K562 (cell line): Measurements from ENCODE around the gene NAPA. TPM values are rescaled to one million over a fixed set of nuclear protein-coding genes. Genes with fewer than 3 reads are reported as not detected.

Source experiments
- polyA plus RNA-seq, 8 experiments: library from polyadenylated mRNA; depleted of rRNA in 4 of 8; stranded (reverse) in 5 of 8; unstranded in 3 of 8; fragments of >200 nt; fragmentation: Nextera tagmentation in 2 of 8; fragmentation: Illumina TruSeq in 1 of 8; extraction: Ambion mirVana in 2 of 8; extraction: Trizol in 1 of 8; gene quantifications; 2 replicates each; pipeline versions ENCODE4 v1.2.1 to v1.2.3, GENCODE V29; 2011 to 2014; ENCODE audit warnings: inconsistent platforms in 1 of 8, missing spikeins in 1 of 8
- total RNA-seq, 7 experiments: library from RNA; depleted of rRNA in 6 of 7; stranded (reverse); fragments of >200 nt in 6 of 7; fragmentation: Illumina TruSeq in 2 of 7; extraction: Trizol in 2 of 7; gene quantifications; 2 replicates each; pipeline versions ENCODE4 v1.2.1 to v1.2.3, GENCODE V29; 2011 to 2021; ENCODE audit warnings: low replicate concordance in 1 of 7
- TF ChIP-seq, protein P1 (sequence below): fragments of 450-650 bp; IDR thresholded peaks from 2 replicates; pipeline ENCODE4 v1.6.1; 2016; ENCODE audit warnings: mild to moderate bottlenecking, moderate library complexity
- TF ChIP-seq, protein P2 (sequence below), 2 experiments: fragments of 450-650 bp; formaldehyde crosslinking in 1 of 2; IDR thresholded peaks; 2 replicates each; pipeline versions ENCODE4 v1.4.0 to v1.6.1; 2014 to 2020; ENCODE audit warnings: mild to moderate bottlenecking in 2 of 2, borderline replicate concordance in 1 of 2, low read depth in 1 of 2
- TF ChIP-seq, protein P3 (sequence below): sonication (generic); formaldehyde crosslinking; IDR thresholded peaks from 2 replicates; pipeline ENCODE4 v1.8.0; 2022; ENCODE audit warnings: missing genetic modification reagents, mild to moderate bottlenecking, borderline replicate concordance

Gene NAPA
- total and polyA plus RNA-seq, 9 of the 15 experiments (the other 6 are each of a cell fraction or from before 2014, with no cell fraction given), result 5.4 to 98.6 (median 77.5) TPM

DNA sequence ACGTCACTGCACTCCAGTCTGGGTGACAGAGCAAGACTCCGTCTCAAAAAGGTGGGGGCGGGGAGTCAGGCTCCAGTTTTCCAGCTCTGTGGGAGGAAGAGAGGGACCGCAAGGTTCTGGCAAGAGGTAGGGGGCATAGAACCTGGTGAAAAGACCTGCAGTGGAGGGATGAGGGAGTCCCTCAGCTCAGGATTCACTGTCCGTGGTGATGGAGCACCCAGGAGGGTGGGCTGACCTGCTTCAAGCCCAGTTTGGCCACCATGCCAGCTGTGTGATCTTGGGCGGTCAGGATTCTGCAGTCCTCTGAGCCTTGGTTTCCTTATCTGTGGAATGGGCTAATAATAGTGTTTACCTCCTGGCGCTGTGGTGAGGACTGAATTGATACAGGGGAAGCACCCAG, 64.4 kb downstream of the NAPA start (continued):
- TF ChIP-seq, protein P1, sequence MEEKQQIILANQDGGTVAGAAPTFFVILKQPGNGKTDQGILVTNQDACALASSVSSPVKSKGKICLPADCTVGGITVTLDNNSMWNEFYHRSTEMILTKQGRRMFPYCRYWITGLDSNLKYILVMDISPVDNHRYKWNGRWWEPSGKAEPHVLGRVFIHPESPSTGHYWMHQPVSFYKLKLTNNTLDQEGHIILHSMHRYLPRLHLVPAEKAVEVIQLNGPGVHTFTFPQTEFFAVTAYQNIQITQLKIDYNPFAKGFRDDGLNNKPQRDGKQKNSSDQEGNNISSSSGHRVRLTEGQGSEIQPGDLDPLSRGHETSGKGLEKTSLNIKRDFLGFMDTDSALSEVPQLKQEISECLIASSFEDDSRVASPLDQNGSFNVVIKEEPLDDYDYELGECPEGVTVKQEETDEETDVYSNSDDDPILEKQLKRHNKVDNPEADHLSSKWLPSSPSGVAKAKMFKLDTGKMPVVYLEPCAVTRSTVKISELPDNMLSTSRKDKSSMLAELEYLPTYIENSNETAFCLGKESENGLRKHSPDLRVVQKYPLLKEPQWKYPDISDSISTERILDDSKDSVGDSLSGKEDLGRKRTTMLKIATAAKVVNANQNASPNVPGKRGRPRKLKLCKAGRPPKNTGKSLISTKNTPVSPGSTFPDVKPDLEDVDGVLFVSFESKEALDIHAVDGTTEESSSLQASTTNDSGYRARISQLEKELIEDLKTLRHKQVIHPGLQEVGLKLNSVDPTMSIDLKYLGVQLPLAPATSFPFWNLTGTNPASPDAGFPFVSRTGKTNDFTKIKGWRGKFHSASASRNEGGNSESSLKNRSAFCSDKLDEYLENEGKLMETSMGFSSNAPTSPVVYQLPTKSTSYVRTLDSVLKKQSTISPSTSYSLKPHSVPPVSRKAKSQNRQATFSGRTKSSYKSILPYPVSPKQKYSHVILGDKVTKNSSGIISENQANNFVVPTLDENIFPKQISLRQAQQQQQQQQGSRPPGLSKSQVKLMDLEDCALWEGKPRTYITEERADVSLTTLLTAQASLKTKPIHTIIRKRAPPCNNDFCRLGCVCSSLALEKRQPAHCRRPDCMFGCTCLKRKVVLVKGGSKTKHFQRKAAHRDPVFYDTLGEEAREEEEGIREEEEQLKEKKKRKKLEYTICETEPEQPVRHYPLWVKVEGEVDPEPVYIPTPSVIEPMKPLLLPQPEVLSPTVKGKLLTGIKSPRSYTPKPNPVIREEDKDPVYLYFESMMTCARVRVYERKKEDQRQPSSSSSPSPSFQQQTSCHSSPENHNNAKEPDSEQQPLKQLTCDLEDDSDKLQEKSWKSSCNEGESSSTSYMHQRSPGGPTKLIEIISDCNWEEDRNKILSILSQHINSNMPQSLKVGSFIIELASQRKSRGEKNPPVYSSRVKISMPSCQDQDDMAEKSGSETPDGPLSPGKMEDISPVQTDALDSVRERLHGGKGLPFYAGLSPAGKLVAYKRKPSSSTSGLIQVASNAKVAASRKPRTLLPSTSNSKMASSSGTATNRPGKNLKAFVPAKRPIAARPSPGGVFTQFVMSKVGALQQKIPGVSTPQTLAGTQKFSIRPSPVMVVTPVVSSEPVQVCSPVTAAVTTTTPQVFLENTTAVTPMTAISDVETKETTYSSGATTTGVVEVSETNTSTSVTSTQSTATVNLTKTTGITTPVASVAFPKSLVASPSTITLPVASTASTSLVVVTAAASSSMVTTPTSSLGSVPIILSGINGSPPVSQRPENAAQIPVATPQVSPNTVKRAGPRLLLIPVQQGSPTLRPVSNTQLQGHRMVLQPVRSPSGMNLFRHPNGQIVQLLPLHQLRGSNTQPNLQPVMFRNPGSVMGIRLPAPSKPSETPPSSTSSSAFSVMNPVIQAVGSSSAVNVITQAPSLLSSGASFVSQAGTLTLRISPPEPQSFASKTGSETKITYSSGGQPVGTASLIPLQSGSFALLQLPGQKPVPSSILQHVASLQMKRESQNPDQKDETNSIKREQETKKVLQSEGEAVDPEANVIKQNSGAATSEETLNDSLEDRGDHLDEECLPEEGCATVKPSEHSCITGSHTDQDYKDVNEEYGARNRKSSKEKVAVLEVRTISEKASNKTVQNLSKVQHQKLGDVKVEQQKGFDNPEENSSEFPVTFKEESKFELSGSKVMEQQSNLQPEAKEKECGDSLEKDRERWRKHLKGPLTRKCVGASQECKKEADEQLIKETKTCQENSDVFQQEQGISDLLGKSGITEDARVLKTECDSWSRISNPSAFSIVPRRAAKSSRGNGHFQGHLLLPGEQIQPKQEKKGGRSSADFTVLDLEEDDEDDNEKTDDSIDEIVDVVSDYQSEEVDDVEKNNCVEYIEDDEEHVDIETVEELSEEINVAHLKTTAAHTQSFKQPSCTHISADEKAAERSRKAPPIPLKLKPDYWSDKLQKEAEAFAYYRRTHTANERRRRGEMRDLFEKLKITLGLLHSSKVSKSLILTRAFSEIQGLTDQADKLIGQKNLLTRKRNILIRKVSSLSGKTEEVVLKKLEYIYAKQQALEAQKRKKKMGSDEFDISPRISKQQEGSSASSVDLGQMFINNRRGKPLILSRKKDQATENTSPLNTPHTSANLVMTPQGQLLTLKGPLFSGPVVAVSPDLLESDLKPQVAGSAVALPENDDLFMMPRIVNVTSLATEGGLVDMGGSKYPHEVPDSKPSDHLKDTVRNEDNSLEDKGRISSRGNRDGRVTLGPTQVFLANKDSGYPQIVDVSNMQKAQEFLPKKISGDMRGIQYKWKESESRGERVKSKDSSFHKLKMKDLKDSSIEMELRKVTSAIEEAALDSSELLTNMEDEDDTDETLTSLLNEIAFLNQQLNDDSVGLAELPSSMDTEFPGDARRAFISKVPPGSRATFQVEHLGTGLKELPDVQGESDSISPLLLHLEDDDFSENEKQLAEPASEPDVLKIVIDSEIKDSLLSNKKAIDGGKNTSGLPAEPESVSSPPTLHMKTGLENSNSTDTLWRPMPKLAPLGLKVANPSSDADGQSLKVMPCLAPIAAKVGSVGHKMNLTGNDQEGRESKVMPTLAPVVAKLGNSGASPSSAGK, result no peak
- TF ChIP-seq, protein P2, sequence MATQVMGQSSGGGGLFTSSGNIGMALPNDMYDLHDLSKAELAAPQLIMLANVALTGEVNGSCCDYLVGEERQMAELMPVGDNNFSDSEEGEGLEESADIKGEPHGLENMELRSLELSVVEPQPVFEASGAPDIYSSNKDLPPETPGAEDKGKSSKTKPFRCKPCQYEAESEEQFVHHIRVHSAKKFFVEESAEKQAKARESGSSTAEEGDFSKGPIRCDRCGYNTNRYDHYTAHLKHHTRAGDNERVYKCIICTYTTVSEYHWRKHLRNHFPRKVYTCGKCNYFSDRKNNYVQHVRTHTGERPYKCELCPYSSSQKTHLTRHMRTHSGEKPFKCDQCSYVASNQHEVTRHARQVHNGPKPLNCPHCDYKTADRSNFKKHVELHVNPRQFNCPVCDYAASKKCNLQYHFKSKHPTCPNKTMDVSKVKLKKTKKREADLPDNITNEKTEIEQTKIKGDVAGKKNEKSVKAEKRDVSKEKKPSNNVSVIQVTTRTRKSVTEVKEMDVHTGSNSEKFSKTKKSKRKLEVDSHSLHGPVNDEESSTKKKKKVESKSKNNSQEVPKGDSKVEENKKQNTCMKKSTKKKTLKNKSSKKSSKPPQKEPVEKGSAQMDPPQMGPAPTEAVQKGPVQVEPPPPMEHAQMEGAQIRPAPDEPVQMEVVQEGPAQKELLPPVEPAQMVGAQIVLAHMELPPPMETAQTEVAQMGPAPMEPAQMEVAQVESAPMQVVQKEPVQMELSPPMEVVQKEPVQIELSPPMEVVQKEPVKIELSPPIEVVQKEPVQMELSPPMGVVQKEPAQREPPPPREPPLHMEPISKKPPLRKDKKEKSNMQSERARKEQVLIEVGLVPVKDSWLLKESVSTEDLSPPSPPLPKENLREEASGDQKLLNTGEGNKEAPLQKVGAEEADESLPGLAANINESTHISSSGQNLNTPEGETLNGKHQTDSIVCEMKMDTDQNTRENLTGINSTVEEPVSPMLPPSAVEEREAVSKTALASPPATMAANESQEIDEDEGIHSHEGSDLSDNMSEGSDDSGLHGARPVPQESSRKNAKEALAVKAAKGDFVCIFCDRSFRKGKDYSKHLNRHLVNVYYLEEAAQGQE (IDR thresholded peaks at IDR 0.05; ENCODE audit: borderline replicate concordance), result peak; percentile 31
- TF ChIP-seq, protein P2 (CRISPR knock-in tag; IDR thresholded peaks at IDR 0.05; ENCODE audit: low read depth), result no peak
- TF ChIP-seq, protein P3, sequence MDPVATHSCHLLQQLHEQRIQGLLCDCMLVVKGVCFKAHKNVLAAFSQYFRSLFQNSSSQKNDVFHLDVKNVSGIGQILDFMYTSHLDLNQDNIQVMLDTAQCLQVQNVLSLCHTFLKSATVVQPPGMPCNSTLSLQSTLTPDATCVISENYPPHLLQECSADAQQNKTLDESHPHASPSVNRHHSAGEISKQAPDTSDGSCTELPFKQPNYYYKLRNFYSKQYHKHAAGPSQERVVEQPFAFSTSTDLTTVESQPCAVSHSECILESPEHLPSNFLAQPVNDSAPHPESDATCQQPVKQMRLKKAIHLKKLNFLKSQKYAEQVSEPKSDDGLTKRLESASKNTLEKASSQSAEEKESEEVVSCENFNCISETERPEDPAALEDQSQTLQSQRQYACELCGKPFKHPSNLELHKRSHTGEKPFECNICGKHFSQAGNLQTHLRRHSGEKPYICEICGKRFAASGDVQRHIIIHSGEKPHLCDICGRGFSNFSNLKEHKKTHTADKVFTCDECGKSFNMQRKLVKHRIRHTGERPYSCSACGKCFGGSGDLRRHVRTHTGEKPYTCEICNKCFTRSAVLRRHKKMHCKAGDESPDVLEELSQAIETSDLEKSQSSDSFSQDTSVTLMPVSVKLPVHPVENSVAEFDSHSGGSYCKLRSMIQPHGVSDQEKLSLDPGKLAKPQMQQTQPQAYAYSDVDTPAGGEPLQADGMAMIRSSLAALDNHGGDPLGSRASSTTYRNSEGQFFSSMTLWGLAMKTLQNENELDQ (CRISPR knock-in tag), result no peak
